HG02678 (cell line): ENCODE results near the gene XXYLT1.
A peak's percentile ranks its signal among the peaks of the same experiment; 100 is the strongest.

ENCODE experiments used
- ATAC-seq: cut with Tn5 transposase; IDR thresholded peaks from one replicate; pipeline ENCODE4 v1.9.1; 2021; ENCODE audit warnings: mild to moderate bottlenecking, moderate library complexity; ENCODE audit not compliant: unreplicated experiment

The XXYLT1 gene

DNA sequence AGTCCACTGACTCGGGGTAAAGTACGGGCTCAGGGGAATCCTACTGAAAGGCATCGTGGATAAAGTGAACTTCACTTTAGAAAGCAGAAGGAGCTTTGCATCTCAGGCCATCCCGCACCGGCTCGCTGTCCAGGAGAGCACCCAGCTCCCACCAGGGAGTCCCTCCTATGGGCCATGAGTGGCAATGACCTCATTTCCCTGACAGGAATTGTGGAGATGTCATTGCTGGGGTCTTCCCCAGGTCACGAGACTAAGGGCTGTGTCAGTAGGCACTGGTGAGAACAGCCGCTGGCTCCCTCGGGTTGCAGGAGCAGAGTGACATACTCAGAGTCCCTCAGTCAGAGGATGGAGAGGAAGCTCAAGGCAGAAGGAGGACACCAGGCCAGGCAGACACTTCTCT, 97.3 kb downstream of the XXYLT1 start:
- ATAC-seq = no peak

DNA sequence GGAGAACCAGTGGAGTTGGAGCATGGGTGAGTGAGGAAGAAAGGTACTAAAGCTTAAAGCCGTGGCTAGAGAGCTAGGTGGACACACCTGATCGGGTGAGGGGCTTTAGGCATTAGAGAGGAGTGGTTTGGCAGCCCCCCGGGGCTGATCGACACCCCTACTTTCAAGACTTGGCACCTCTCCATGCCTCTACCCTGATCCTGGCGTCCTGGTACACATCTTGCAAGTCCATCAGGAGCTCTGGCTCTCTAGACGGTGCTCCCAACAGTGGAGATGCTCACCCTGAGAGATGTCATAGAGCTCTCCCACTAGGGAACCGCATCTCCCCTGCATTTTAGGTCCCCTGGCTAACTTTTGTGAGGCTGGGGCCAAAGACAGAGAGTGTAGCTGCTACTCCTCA, 98.1 kb downstream of the XXYLT1 start:
- no peak for ATAC-seq

DNA sequence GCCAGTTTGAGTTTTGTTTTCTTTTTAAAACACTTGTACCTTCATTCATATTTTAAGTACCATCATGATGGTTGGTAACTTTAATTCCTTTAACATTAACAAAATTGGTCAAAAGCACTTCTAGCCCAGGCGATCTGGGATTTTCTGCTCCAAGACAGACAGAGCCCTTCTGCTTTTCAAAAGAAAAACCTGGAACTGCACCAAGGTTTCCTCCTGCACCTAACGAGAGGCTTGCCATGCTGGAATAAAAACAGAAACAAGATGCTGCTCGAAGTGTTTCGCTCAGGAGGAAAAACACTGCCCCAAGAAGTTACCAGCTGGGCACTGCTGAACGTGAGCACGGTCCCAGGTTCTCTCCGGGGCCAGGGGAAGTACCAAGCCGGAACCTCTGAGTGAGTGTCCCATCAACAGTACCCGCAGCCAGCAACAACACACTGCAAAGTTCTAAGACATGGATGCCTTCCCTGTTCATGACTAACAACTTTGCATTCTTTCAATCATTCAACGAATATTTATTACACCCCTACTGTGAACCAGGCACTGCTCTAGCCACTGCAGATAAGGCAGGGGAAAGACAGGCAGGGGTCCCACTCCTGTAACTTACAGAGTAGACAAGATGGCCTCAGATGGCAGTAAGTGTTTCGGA, 98.8 kb downstream of the XXYLT1 start:
- no peak for ATAC-seq

DNA sequence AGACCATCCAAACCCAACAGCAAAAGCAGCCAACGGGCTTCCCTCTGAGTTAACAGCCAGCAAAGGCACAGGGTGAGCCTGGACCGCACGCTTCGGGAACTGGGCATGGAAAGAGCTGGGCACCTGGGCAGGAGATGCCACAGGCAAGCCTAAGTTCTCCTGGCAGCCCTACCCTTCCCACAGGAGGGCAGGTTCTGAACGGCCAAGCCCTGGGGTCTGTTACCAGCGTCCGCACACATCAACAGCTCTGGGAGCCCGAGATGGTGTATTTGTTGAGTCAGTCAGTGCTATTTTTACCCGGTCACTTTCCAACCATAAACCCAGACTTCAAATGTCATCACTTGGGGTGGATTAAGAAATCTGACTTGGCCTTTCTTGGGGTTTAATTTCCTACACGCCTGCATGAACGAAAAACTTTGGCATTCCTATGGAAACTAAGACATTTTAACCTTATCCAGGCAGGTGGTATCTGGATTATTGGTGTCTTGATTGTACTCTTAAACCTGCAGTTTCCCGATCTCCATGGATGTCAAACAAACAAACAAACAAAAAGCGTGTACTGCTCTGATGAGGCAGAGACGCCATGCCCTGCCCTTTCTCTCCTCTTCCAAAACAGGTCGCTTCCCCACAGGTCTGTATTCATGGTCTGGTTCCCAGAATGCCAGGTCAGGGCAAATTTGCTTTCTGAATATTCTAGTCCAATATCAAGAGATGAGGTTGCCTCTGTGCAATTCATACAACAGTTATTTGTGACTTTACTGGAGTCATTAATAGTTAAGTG, 99.7 kb downstream of the XXYLT1 start:
- ATAC-seq = no peak

DNA sequence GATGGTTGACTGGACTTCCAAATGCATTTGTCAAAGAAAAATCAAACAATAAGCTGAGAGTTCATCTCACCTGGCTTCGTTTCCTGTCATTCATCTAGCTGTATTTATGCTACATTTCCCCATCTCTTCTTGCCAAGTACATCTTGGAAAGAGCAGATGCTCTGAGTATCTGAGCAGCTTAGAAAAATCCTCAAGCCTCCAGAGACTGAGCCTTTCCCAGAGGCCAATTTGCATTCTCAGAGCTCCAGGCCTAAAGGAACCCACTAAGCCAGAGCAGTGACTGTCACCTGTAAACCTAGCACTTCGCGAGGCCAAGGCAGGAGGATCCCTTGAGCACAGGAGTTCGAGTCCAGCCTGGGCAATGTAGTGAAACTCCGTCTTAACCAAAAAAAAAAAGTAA, 100.5 kb downstream of the XXYLT1 start:
- no peak for ATAC-seq

DNA sequence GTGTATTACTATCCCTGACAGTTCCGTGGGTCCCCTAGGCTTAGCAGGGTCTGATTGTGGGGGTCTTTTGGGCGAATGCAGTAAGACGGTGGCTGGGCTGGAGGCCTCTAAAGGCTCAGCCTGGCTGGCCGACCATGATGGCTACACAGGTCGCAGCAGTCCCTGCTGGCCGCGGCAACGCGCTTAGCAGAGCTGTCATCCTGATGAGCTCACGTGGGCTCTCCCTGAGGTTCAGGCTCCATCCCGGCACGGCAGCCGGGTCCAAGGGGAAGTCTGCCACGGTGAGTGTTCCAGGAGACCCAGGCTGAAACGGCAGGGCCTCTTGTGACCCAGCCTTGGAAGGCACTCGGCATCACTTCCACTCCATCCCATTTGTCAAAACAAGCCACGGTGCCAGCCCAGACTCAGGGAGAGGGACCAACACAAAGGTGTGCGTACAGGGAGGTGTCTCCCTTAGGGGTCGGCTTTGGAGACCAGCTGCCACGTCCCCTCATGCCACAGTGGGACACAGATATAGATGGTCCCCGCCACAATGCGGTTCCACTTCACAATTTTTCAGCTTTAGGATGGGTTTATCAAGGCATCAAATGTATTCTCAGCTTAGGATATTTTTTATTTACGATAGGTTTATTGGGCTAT, 101.8 kb downstream of the XXYLT1 start:
- no peak for ATAC-seq

DNA sequence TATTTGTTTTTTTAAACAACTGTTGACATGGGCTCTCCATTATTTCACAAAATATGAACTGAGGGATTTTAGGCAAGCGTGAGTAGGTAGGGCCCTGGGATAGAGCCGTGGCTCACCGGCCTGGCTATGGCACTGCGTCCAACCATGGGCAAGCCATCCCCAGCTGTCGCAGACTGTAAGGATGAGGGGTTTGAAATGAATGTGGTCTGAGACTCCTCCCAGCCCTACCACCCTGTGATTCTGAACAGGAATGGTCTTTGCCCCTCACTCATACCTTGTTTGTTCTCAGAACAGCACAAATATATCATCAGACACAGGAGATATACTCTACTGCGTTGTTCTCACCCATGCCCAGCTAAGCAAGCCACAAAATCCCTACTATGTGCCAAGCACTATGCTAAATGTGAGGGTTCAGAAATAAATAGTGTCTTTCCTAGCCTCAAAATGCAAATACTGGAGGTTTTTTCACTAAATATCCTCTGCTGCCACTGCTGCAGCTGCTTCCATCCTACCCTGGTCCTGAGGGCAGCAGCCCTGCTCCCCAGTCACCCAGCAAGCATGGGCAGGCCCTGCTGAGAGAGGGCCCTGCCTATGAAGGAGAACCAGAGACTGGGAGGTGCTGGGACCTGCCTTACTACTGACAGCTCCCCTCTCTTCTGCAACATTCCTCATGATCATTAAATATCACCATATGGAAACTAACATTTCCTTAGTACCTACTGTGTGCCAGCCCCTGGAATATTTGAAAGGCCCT, 102.8 kb downstream of the XXYLT1 start:
- ATAC-seq = no peak

DNA sequence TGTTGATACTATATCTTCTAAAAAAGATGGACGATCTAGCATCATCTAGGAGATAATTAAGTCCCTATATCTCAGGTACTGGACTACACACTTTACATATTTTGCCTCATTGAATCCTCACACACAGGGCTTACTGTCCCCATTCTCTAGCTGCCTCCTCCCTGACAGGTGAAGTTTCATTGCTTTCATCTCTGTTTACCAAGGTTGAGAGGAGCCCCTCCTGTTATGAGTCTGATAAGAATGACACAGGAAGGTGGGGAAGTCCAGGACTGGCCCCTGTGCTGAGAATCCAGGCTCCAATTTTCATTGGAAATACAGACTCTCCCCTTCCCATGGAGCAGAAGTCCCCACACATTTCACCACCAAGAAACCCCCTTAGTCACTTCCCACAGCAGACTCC, 105.2 kb downstream of the XXYLT1 start:
- ATAC-seq = no peak

DNA sequence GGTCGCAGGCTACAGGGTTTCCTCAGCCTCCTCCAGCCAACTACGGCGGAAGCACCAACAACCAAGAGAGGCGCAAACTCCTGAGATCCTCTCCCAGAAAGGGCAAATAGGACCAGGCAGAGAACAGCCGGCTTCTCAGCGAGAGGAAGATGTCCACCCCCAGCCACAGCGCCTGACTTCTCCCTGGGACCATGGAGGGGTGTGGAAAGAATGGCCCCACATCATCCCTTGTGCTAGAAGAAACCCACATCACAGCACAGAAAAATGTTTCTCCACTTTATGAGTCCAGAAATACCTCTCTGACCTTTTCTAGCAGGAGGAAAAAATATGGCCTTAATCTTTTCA, 105.7 kb downstream of the XXYLT1 start:
- no peak for ATAC-seq

DNA sequence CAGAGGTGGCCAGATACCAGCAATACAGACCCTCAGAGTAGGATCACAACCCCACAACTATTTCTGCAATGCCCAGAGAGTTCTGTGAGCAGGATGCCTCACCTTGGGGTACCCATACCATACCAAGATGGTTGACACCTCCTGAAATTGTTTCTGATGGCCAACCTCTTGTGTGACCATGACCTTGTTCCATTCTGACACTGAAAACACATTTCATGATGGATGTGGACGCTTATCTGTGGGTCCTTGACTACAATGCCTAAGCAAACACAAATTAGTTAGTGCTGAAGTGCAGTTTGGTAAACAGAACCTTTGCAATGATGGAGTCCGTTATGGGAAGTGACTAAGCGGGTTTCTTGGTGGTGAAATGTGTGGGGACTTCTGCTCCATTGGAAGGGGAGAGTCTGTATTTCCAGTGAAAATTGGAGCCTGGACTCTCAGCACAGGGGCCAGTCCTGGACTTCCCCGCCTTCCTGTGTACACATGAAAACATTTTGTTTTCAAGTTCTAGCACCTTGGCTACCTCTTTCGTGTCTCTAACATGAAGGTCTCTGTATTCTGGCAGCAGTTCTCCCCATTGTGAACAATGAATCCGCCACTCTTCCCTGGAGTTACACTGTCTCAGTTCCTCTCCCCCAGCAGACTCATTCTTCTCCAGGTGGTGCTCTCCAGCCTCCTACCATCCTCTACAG, 106.2 kb downstream of the XXYLT1 start:
- ATAC-seq = no peak

DNA sequence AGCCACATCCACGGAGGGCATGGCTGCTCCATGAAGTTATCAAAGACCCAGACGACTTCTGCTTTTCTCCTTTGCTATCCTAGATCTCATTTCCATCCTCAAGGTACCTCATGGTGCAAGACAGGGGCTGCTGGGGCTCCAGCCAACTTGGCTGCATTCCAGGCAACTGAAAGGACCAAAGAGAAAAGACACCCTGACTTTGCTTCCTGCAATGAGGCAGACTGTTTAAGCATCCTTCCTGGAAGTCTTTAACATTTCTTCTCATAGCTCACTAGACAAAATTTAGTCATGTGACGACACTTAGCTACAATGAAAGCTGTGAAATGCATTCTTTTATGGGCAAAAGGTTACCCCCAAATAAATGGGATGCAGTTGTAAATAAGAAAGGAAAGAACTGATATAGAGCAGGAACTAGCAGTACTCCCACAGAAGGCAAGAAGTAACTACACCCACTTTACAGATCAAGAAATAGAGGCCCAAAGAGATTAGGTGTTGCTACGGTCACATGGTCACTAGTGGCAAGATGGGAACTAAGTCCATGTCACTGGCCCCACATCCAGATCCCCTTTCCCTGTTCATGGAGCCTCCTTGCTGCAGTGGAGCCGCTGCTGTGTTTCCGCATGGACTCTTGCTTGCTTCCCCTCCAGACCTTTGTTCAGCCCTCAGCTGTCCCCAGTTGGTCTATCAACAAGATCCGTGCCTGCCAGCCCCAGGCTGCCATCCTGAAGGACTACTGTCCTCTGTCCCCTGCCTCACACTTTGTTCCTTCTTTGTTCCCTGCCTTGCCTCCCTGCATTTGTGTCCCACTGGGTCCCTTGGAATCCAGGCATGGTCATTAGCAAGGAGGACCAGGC, 107.0 kb downstream of the XXYLT1 start:
- no peak for ATAC-seq

DNA sequence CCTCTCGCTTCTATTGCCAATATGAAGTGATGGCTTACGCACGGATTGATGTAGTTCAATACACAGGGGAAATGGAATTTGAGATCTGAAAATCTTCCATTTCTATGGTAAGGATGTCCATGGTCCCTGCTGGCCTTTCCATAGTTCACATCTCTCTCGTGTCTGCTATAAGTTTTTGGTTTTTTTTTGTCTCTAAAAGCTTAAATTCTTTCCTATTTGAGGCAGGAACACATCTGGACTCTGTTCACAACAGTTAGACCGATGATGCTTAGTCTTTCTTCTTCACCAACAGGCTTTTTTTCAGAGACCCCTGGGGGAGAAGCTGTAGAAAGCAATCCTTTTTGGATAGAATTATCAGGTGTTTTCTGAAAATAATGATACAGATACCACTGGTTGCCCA, 108.1 kb downstream of the XXYLT1 start:
- ATAC-seq = no peak

DNA sequence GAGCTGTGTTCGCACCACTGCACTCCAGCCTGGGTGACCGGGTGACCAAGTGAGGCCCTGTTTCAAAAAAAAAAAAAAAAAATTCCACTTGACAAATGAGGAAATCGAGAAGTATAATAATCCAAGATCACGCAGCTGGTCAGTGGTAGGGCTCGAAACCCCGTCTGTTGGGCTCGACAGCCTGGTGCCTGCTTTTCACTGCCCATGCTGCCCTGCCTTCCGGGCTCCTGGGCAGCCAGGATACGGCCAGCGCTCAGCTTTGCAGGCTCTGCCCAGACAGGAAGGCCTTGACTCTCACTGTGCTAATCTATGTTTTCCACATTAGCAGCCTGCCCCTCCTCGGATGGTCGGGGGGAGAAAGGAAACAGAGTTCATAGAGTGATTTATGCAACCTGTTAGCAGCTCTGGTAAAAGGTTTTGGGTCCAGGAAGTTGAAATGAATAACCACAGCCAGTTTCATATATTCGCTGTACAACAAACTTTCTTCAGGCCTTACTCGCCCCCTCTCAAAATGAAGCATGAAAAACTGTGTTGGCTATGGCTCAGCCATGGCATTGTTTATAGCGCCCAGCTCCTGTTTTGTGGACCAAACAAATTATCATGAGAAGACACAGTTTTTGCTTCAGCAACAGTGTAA, 108.8 kb downstream of the XXYLT1 start:
- ATAC-seq = peak; percentile 58

DNA sequence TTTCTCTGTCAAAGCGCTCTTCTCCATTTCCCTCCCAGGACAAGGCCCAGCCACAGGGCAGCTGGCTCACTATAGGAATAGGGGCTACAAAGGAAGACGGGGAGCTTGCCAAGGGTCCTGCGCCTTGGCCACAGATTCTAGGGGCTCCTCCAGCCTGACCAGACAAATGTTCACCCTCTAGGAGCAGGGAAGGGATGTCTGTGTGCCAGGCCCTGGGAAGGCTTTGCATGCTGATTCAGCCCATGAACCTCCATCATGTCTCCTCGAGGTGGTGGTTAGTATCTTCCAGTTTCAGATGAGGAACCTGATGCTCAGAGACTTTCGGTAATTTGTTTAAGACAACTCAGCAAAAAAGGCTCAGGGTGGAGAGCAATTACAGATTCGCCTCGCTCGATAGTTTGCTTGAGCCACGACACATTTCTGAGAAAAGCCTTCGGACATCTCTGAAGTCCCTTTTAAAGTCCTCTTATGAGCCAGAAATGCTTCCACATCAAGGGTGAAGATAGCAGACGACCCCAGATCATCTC, 110.0 kb downstream of the XXYLT1 start:
- ATAC-seq = no peak

DNA sequence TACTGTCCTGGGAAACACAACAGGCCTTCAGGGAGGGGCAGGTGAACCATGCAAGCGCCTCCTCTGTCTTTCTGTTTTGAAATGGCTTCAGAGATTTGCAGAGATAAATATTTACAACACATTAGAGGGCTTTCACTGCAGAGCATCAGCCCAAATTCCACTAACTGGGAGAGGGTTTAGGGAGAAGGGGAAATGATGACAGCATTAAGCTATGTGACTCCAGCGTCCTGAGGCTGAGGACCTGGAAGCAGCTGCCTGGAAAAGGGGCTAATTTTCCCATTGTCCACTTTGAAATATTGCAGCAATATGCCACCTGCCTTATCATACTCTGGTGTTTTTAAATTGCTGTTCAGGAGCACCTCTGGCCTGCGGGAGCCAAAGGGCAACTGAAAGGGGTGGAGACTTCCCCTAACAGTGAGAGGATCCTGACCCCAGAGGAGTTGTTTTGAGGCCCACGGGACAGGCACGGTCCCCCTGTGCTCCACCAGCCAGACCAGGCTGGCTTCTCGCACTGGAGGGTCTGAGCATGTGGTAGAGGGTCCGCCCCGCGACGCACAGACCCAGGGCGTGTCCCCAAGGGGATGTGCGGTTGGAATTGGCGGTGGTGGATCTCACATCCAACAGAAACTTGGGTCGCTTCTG, 110.6 kb downstream of the XXYLT1 start:
- no peak for ATAC-seq

DNA sequence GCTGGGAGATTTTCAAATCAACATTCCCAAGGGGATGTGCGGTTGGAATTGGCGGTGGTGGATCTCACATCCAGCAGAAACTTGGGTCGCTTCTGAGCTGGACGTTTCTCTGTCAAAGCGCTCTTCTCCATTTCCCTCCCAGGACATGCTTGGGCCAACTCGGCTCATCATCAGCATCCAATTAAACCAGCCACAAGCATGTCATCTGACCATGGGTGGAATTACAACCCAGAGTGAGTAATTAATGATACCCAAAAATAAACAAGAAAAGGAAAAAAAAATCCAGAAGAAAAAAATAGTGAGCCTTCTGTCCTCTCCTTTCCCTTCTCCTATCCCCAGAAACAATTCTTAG, 111.2 kb downstream of the XXYLT1 start:
- ATAC-seq = no peak

DNA sequence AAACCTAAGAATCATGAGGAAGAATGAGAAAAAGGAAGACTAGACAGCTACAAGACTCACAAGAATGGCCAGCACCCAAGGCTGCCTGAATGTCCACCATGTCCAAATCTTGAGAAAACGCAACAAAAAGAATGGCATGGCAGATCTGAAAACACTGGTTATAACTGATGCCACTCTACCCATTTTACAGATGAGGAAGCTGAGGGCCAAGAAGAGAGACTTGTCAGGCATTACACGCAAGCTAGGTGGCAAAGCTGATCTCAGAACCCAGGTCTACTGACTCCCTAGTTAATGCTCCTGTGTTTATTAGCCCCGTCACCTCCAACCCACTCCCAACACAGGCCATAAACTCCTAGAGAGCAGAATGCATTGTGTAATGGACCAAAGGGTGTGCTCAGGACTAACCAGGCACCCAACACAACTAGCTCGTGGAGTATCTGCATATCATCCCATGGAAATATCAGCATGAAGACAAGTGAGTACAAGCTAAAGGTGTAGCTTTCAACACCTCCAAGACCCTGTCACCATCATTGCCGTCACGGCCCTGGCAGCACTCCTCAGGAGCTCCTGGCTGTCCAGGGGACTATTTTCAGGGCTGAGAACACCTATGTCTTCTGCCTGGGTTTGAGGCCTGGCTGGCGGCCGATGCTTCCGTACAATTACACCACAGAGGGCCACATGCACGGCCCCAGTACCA, 111.7 kb downstream of the XXYLT1 start:
- ATAC-seq = no peak

DNA sequence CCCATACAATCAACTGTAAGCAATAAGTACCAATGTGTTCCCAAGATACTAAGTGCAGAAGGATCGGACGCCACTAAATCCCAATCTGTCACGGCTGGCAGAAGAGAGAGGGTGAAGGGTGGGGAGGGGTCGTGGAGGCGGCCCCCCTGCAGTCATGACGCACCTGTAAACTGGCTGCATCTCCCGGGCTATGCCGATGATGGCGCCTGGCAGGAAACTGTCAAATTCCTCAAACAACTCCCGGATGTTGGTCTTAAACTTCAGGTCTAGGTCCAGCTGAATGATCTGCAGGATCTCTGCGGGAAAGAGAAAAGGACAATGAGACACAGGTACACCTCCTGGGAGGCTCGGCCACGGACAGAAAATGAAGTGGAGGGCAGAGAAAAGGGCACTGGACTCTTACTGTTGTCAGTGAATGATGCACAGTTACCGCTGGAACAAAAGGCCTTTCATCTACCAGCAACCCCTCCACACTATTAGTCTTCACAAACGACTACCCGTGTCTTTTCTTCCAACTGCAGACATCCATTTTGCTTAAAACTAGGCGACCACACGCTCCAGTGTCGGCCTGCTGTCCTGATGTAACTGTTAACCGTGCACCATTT, 114.6 kb downstream of the XXYLT1 start:
- ATAC-seq = no peak
